Fibroblast of skin of left quadriceps (primary cell): ENCODE results near the gene SLC27A5.
"Not testable (repeated sequence)": the region's sequence is repeated elsewhere in the genome, so short reads cannot be mapped to it uniquely, and the experiment has no call there.

Source experiments
- DNase-seq, 2 experiments: peaks; one replicate each; pipeline ENCODE4 v3.0.0-alpha.2; 2013; ENCODE audit warnings: low read depth in 2 of 2

SLC27A5 gene

DNA sequence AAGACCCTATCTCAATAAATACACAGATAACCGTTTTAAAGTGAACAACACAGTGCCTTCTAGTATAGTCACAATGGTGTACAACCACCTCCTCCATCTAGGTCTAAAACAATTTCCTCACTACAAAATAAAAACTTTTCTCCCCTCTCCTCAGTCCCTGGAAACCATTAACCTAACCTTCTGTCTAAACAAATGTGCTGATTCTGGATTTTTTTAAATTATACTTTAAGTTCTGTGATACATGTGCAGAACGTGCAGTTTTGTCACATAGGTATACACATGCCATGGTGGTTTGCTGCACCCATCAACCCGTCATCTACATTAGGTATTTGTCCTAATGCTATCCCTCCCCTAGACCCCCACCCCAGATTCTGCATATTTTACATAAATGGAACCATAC, 17.6 kb upstream of the SLC27A5 start:
- DNase-seq = no peak

DNA sequence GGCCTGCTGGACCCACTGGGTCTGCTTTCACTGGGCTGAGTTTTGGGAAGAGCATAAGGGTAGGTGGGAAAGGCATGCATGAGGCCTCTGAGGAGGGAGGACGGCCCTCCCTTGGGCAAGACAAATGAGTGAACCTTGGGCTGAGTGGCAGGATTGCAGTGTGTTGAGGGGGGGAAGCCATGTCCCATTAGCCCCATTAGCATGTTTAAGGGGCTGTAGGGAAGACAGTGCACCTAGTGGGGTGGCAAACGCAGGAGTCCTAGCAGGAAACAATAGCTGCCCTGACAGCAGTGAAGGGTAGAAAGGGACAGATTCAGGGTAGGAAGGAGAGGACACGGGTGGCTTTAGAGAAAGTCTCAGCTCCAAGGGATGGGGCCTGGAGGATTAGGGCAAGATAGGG, 10.9 kb upstream of the SLC27A5 start:
- DNase-seq = no peak

DNA sequence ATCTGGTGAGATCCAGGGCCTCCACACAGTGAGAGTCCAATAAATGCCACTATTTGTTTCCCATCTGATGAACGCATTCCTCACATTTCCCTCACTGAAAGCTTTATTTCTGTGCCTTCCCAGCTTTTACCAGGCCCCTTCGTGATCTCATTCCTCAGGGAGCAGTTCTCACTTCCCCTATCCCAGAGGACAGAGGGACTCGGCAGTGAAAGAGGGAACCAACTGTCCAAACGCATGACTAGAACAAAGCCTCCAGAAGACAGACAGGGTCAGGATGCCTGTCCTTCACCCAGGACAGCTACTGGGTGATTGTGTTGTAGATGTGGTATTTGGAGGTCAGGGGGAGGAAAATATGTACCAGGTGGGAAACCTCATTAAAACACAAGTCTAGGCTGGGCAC, 9.9 kb upstream of the SLC27A5 start:
- no peak for DNase-seq

DNA sequence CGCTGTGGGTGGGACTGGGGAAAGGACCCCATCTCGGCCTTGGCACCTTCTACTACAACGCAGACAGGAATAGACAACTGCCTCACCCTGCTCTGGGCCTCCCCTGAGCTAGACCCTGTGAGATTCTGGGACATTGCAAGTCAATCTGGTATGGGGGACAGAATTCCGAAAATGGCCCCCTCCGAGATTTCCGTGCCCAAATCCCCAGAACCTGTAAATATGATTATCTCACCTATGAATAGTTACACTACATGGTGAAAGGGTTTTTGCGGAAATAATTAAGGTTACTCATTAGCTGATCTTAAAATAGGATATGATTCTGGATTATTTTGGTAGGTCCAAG, 8.4 kb upstream of the SLC27A5 start:
- DNase-seq = no peak

DNA sequence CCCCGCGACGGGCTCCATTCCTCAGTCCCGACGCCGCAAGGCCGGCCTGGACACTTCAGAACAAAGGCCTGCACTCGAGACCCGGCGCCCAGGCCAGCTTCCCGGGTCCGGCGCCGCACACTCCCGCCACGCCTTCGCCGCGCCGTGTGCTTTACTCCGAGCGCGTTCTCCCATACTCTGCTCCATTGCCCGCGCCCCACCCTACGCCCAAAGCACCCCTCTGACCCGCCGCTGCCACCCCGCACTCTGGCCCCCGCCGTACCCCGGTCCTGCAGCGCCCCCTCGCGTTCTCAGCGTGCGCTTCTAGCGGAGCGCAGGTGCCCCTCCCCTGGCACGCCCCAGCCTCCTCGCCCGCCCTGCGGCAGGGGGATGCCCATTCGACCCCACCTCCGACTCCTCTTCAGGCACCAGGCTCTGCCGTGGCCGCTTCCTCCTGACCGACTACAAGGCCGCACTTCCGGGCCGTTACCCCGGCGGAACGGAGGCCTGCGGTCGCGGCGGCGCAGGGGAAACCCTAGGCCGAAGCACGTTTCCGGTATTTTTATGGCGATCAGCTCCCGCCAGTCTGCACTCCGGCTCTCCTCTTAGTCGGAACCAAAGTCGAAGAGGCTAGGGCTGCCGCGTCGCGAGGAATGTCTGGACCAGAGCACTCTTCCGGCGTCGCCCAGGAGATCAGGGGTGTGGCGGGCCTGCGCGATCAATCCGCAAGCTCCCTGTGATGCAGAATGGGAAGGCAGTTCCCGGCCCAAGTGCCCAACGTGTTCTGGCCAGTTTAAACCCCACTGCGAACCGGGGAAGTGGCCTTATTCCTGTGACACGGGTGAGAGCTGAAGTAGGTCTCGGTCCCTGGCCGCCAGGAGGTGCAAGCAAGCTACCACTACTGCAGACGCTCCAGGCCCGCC, 7.8 kb upstream of the SLC27A5 start, which contains the start of gene ZBTB45:
TSS of gene ZBTB45 (minus strand) at position 456 of the 902 bp plus-strand sequence. CDS start 2,137 bp downstream, outside the sequence.
- DNase-seq = peak; percentile 92 to 93

DNA sequence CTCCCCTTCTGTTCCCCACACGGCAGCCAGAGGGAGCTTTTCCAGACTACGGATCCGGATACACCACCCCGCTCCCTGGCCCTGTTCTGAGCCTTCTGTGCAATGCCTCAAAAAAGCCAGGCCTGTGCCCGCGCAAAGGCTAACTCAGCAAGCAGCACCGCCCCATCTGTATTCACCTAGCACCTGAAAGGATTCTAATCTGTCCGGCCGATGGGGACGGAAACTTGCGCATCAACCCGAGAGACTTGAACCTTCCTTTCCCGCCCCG, 7.2 kb upstream of the SLC27A5 start:
- peak; percentile 42 to 54 for DNase-seq

DNA sequence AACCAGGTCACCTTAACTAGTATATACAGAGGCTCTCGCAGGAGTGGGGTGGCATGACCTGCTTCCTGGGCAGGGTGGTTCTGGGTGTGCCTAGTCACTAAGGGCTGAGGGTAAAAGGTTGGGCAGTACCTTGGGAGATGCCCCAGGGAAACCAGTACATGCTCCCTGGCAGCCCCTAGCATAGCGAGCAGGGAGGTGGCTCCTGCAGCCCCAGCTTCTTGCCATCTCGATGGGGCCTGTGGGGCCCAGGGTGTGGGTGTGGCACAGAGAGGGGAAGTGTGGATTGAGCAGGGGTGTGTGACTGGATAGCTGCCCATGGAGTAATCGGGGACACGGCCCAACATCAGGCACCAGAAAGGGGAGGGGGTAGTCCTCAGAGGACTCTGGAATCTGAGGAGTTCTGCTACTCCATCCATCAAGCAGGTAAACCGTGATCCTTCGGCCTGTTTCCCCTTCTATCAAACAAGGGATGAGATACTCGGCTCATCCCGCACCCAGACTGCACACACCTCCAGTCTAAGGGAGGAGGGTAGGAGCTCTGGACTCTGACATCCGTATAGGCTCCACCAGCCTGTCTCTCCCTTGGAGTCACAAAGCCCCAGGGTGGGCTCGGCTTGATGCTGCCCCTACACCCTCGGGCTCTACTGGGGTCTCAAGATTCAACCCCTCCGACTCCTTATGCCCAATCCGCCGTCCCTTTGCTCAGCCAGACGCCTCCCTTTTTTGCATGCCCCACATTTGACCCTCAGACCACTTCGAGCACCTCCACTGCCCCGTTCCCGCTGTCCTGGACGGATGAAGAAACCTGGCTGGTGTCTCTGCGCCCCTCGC, 6.7 kb upstream of the SLC27A5 start:
- DNase-seq = no peak

DNA sequence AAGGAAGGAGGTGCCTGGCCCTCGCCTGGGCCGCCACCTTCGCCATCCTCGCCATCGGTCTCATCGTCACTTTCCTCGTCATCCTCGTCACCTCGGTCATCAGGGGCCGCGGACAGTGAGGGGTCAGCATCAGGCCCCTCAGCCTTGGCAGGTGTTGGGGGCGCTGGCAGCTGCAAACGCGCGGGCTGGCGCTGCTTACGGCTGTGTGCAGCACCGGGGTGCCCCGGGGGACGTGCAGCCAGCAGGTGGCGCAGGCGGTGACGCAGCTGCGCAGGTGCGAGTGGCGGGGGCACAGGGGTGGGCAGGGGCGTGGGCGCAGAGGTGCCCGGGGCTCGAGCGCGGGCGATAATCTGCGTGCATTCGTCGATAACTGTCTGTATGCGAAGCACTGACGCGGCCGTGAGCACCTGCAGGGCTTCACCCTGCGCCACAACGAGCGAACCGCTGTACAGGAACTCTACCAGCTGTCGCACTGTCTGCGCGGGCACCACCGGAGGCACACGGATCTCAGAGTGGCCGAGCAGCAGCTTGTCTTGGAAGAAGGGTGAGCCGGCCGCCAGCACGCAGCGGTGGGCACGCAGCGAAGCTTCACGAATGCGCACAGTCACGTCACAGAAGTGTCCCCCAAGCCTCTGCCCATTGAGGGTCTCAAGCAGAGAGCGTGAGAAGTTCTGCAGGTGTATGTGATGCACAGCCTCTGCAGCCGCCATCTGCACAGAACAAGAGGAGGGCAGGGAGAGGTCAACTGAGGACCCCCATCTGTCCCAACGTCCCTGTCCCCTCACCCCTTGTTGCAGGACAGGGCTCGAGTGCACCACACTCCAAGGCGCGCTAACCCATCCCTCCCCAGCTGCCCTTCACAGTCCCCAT, 5.4 kb upstream of the SLC27A5 start:
- DNase-seq = no peak

DNA sequence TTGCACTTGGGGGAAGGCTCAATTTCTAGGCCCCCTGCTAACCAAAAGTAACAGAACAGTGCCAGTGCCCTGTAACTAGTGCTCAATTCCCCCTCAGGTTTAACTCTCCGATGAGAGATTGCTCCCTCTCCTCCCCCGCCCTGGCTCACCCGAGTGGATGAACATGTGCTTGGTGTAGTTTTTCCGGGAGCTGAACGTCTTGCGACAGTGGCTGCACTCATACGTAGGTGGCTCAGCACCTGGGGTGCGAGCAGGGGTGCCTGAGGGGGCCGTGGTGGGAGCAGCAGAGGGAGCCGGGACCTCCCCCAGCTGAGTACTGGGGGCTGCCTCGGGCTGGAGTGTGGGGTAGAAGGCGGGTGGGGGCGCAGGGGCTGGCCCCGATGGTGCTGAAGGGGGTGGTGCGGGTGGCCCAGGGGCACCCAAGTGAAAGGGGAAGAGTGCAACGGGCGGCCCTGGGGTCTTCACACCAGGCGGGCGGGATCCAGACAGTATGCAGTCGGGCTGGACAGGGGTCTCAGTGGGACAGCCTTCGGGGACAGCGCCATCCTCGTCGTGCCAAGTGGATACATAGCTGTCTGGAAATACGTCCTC, 4.5 kb upstream of the SLC27A5 start:
- DNase-seq = no peak

DNA sequence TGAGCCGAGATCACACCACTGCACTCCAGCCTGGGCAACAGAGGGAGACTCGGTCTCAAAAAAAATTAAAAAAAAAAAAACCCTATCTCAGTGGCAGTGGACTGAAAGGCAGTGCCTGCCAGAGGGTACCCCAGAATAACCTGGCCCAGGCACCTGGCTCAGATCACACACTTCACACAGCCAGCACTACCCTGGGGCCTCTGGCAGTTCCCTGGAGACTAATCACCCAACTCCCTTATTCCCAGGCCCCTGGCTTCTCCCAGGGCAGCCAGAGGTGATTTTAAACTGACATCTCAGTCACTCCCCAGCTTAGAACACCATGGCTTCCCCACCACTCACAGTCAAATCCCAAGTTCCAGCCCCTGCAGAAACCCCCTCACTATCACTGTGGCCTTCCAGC, 3.5 kb upstream of the SLC27A5 start:
- no peak for DNase-seq

DNA sequence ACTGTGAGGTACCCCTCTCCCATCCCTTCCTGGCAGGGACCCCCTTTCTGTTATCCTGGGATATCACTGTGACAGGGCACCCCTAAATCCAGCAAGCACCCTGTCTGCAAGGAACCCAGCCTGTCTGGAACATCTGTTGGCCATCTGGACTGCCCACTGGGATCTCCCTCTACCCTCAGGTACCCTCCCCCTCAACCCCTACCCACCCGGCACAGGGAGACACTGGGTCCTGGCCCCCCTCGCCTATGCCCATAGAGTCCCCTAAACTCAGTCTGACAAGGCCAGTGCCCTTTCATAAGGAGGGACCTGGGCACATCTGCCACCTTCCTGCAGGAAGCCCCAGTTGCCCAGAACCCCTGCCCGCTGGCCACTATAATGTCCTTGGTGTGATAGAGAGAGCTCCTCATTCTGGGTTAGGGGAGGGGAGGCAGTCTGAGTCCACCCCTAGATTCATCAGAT, 2.8 kb upstream of the SLC27A5 start:
- DNase-seq = no peak

DNA sequence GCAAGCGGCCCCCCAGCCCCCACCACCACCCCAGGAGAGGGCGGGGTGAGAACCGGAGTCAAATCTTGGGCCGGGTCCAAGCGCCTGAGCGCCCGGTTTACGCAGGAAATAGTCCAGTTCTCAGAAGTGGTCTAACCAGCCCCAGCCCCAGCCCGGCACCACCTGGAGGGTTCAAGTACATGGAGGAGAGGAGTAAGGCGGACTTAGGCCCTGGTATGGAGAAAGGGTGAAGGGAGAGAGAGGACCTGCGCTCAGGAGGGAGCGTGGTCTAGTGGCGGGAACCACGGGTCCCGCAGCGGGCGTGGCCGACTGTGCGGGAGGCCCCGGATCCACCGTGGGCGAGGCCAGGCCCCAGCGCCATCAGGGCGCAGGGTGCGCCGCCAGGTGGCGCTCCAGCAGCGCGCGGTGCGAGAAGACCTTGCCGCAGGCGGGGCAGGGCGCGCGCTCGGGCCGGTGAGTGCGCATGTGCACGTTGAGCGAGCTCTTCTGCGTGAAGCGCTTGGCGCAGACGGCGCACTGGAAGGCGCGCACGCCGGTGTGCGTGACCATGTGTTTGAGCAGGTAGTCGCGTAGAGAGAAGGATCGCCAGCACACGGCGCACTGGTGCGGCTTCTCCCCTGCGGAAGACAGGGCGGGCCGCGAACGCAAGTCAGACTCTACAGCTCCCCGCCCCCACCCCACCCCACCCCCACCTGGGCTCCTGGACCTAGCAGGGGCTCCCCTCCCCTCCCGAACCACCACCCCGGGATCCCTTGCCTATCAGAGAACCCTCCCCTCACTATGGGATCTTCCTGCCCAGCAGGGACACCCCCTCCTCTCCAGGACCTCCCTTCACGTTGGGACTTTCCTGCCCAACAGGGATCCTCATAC, 2.1 kb upstream of the SLC27A5 start:
- peak; percentile 67 for DNase-seq

DNA sequence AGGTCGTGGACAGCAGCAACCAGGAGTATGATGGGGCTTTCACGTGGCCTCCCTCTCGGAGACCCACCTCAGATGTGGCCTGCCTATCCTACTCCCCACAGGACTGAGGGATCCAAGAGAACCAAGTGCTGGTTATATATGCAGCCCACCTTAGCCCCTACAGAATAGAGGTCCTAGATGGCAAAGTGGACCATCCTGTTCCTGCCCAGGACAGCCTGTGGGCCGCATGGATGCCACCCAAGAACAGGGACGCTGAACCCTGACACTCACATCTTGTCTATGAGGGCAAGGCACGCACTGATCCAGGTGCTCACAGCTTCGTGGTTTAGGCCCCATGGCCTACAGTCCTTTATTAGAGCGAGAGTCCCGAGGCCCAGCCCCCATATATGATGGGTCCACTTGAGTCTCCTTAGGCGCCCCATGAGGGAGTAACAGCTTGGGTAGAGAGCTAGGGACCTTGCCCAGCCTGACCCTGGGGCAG, 1.5 kb upstream of the SLC27A5 start:
- DNase-seq = no peak

DNA sequence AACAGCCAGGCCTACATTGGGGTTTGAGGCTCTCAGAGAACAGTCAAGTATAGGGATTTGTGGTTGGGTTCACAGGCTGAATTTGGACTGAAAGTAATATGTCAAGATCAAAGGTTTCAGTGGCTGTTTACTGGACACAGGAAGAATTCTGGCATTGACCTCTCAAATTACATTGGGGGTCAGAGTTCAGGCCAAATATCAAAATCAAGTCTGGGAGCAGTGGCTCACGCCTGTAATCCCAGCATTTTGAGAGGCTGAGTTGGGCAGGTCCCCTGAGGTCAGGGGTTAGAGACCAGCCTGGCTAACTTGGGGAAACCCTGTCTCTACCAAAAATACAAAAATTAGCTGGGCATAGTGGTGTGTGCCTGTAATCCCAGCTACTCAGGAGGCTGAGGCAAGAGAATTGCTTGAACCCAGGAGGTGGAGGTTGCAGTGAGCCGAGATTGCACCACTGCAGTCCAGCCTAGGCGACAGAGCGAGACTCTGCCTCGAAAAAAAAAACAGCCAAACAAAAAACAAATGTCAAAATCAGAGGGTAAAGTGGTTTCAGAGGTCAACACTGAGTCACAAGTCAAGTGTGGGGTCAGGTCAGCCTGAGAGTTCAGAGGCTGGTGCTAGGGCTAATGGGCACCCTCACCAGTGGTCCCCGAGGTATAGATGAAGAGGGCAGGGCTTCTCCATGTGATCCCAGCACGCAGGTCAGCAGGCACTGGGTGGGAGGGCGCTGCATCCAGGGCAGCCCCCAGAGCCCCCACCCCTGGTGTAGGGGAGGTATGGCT, 1.5 kb downstream of the SLC27A5 start:
- DNase-seq = no peak

DNA sequence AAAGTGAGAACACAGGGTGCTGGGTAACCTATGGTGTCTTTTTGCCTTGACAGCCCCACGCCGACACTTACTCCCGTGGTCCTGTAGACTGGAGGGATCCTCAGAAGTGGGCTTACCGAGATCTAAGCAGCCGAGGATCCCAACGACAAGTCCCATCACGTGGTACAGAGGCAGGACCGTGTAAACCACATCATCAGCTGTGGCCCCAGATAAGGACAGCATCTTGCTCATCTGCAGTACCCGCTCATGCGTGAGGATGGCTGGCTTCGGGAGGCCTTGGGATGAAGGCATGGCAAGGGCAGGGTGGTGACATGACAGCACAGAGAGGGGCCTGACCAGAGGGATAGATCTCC, 2.1 kb downstream of the SLC27A5 start:
- DNase-seq = no peak

DNA sequence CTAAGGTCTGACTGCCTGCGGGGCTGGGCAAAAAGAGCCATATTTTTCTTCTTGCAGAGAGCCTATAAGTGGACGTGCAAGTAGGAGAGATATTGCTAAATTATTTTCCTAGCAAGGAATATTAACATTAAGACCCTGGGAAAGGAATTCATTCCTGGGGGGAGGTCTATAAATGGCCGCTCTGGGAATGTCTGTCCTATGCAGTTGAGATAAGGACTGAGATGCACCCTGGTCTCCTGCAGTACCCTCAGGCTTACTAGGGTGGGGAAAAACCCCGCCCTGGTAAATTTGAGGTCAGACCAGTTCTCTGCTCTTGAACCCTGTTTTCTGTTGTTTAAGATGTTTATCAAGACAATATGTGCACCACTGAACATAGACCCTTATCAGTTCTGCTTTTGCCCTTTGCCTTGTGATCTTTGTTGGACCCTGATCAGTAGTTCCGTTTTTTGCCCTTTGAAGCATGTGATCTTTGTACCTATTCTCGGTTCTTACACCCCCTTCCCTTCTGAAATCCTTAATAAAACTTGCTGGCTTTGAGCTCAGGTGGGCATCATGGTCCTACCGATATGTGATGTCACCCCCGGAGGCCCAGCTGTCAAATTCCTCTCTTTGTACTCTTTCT, 4.1 kb downstream of the SLC27A5 start:
- not testable (repeated sequence) for DNase-seq

DNA sequence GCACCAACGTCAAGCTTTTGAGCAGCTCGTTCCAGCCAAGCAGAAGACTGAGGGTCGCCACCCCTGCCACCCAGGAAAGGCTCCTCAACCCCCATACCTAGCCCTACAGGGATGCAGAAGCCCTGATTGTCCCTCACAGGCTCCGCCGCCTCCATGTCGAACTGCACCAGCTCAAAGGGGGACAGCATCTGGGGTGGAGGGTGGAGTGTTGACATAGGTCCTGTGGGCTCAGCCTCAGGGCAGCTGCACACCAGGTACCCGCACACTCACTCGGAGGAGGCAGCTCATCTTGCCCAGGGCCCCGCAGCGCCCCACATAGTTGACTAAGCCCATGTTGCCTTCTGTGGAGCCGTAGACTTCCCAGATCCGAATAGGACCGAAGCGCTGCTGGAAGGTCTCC, 11.6 kb downstream of the SLC27A5 start:
- DNase-seq = no peak

DNA sequence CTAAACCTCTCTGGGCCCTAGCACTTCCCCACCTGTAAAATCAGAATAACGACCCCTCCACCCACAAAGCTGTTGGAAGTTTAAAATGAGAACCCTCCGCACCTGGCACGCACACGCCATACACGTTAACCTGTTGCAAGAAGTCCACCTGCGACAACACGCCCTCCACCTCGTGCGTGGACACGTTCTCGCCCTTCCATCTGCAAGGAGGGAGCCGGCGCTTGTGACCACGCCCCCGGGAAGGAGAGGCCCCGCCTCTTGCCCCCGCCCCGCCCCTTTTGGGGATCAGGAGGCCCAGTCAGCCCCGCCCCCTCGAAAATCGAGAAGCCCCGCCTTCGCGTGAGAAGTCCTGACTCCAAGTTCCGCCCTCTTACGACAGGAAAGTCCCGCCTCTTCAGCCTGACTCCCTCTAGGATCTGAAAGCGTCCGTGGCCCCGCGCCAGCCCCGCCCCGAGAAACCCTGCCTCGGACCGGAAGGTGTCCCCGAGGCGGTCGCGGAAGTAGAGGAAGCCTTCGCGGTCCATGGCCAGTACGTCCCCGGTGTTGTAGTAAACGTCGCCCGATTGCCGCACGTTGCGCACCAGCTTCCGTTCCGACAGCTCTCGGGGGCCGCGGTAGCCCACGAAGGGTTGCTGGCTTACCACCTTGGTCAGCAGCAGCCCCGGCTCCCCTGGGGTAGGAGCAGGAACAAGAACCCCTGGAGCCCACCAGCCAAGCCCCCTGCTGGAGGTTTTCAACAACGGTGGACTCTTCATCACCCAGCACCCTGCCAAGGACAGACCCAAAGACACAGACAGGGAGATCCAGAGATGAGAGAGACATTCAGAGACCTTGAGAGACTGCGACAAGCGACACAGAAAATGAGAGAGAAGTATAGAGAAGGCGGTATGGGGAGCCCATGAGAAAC, 12.5 kb downstream of the SLC27A5 start:
- DNase-seq = peak; percentile 98
